HL-60 (cell line): ENCODE data around the gene CTNND1.
"Not testable (repeated sequence)": the region's sequence is repeated elsewhere in the genome, so short reads cannot be mapped to it uniquely, and the experiment has no call there.

Experiments used
- DNase-seq, 2 experiments: peaks; one replicate each; pipeline ENCODE4 v3.0.0-alpha.2; 2010 to 2020; ENCODE audit warnings: low read depth in 1 of 2, low spot score in 1 of 2
- H3K27ac ChIP-seq: fragments of 250-450 bp; sonication (Bioruptor Pico); replicated peaks from 2 replicates; pipeline ENCODE4 v1.5.1; 2020; ENCODE audit warnings: mild to moderate bottlenecking, moderate library complexity
- H3K27me3 ChIP-seq: fragments of 250-450 bp; sonication (Bioruptor Pico); 2 replicates; pipeline ENCODE4 v1.5.1; 2021; ENCODE audit warnings: mild to moderate bottlenecking, moderate library complexity; ENCODE audit not compliant: insufficient read depth, poor library complexity, severe bottlenecking
- H3K4me3 ChIP-seq: replicated peaks from 2 replicates; pipeline ENCODE4 v1.5.1; 2011; ENCODE audit warnings: mild to moderate bottlenecking, control low read depth, low read length; ENCODE audit not compliant: insufficient read depth
- CTCF ChIP-seq: IDR thresholded peaks from one replicate; pipeline ENCODE4 v1.5.1; 2011; ENCODE audit warnings: low read length, control low read depth, inconsistent platforms; ENCODE audit not compliant: insufficient read depth
- GABPA ChIP-seq: IDR thresholded peaks from 2 replicates; pipeline ENCODE4 v1.6.1; 2012; ENCODE audit warnings: low read depth
- POLR2AphosphoS5 ChIP-seq: IDR thresholded peaks from 2 replicates; pipeline ENCODE4 v1.6.1; 2012; ENCODE audit warnings: low read depth
- REST ChIP-seq: IDR thresholded peaks from 2 replicates; pipeline ENCODE4 v1.6.1; 2012; ENCODE audit warnings: low read depth; ENCODE audit not compliant: insufficient replicate concordance
- SPI1 ChIP-seq: IDR thresholded peaks from 2 replicates; pipeline ENCODE4 v1.6.1; 2012; ENCODE audit warnings: low read depth, mild to moderate bottlenecking, borderline replicate concordance

The CTNND1 gene

DNA sequence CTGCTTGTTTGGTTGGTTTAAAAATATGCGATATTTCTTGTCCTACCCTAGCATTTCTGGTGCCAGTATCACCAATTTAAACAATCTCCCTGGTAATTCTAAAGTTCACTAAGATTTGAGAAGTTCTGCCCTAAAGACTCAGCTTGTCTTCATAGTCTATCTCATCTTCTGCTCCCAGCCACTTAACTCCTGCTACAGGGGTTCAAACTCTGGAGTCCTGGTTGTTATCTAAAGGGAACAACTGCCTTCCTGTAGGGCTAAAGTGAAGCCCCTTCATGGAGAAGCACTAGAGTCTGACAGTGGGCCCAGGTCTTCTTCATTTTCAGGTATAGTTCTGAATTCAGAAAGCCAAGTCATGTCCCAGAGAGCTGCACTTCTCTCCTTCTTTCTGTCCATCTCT lies 73.2 kb downstream of the CTNND1 start:
- no peak for DNase-seq
- Histone ChIP-seq H3K27me3 (peaks cover 7% of the 10 kb centered on the region), H3K4me3 (no peak overlapping the region), H3K27ac (no peak overlapping the region)
- no peak for TF ChIP-seq SPI1
- no peak for TF ChIP-seq CTCF
- no peak for TF ChIP-seq GABPA
- TF ChIP-seq POLR2AphosphoS5 = no peak
- TF ChIP-seq REST = no peak

DNA sequence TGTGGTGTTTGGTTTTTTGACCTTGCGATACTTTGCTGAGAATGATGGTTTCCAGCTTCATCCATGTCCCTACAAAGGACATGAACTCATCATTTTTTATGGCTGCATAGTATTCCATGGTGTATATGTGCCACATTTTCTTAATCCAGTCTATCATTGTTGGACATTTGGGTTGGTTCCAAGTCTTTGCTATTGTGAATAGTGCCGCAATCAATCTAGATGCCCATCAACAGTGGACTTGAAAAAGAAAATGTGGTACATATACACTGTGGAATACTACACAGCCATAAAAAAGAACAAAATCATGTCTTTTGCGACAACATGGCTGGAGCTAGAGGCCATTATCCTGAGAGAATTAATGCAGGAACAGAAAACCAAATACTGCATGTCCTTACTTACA lies 77.0 kb downstream of the CTNND1 start:
- not testable (repeated sequence) for H3K4me3 ChIP-seq, DNase-seq, H3K27me3 ChIP-seq, H3K27ac ChIP-seq

GRCh38 chr11:57842873-57843272 lies 81.3 kb downstream of the CTNND1 start:
- no peak for DNase-seq
- peaks cover 3% of the 10 kb centered on the region for H3K27me3 ChIP-seq
- no peak overlapping the region for H3K27ac ChIP-seq
- H3K4me3 ChIP-seq = no peak overlapping the region
- no peak for TF ChIP-seq CTCF
- TF ChIP-seq POLR2AphosphoS5 = no peak
- TF ChIP-seq GABPA = no peak
- TF ChIP-seq REST = no peak
- TF ChIP-seq SPI1 = no peak

DNA sequence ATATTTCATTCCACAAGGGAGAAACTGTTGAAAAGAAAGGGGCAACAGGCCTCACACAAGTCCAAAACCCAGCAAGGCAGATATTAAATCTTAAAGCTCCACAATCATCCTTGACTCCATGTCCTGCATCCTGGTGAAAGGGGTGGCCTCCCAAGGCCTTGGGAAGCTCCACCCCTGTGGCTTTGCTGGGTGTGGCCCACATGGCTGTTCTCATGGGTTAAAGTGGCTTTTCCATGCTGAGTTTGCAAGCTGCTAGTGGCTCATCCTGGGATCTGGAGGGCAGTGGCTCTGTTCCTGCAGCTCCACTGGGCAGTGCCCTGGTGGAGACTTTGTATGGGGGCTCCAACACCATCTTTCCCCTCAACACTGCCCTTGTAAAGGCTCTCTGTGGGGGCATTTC lies 106.4 kb downstream of the CTNND1 start:
- Histone ChIP-seq H3K4me3 (no peak overlapping the region), H3K27me3 (no peaks in the 10 kb centered on the region), H3K27ac (no peak overlapping the region)
- TF ChIP-seq POLR2AphosphoS5 = no peak
- no peak for TF ChIP-seq SPI1
- no peak for DNase-seq

DNA sequence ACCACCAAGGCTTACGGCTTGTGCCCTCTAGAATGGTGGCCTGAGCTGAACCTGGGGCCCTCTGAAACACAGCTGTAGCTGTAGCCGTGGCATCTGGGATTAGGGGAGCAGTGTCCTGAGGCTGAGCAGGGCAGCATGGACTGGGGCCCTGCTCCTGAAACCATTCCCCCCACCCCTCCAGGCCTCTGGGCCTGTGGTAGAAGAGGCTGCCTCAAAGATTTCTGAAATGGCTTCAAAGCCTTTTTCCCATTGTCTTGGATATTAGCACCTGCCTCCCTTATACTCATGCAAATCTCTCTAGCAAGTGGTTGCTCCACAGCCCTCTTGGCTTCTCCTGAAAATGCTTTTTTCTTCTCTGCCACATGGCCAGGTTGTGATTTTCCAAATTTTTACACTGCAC lies 106.9 kb downstream of the CTNND1 start:
- TF ChIP-seq SPI1 (no peak), CTCF (no peak), GABPA (no peak), REST (no peak), POLR2AphosphoS5 (no peak)
- no peak for DNase-seq
- Histone ChIP-seq H3K27ac (no peak overlapping the region), H3K27me3 (no peaks in the 10 kb centered on the region), H3K4me3 (no peak overlapping the region)
